Stimulated activated CD4-positive, alpha-beta T cell treated with anti-CD3 and anti-CD28 coated beads, Interleukin-1b, Interleukin-23, amount 100 ng/mL, for 1 hour (primary cell): ENCODE data around the gene SMARCE1.

Source experiments
- DNase-seq, 2 donors: peaks; one replicate each; pipeline ENCODE4 v3.0.0-alpha.2; 2020; ENCODE audit warnings: low read depth in 2 of 2

The SMARCE1 gene

GRCh38 chr17:40645943-40646342, 1.7 kb downstream of the SMARCE1 start:
- DNase-seq: no peak

- no peak for DNase-seq
These were observed 2.3 kb downstream of the SMARCE1 start for GRCh38 chr17:40645291-40645690.

GRCh38 chr17:40637931-40638330, 9.7 kb downstream of the SMARCE1 start:
- DNase-seq: no peak

GRCh38 chr17:40633871-40634270, 13.7 kb downstream of the SMARCE1 start:
- no peak for DNase-seq

GRCh38 chr17:40632216-40632615, 15.4 kb downstream of the SMARCE1 start:
- no peak for DNase-seq

GRCh38 chr17:40629842-40630241, 17.8 kb downstream of the SMARCE1 start:
- no peak for DNase-seq

- DNase-seq: no peak
These were observed 22.3 kb downstream of the SMARCE1 start for GRCh38 chr17:40625311-40625710.

- DNase-seq: no peak
These were observed 24.0 kb downstream of the SMARCE1 start for GRCh38 chr17:40623419-40624210.

- DNase-seq: no peak
These were observed 25.1 kb downstream of the SMARCE1 start for GRCh38 chr17:40622509-40622928.

GRCh38 chr17:40621578-40621977, 26.0 kb downstream of the SMARCE1 start:
- DNase-seq: no peak

GRCh38 chr17:40621019-40621418, 26.6 kb downstream of the SMARCE1 start:
- no peak for DNase-seq

GRCh38 chr17:40618754-40619625, 28.6 kb downstream of the SMARCE1 start:
- no peak for DNase-seq

- DNase-seq: no peak
These were observed 29.9 kb downstream of the SMARCE1 start for GRCh38 chr17:40617678-40618240.

GRCh38 chr17:40616592-40616991, 31.0 kb downstream of the SMARCE1 start:
- no peak for DNase-seq

- DNase-seq: no peak
These were observed 31.7 kb downstream of the SMARCE1 start for GRCh38 chr17:40615841-40616476.

GRCh38 chr17:40615068-40615840, 32.4 kb downstream of the SMARCE1 start:
- DNase-seq: no peak

GRCh38 chr17:40614431-40615067, 33.1 kb downstream of the SMARCE1 start:
- DNase-seq: no peak

- no peak for DNase-seq
These were observed 34.0 kb downstream of the SMARCE1 start for GRCh38 chr17:40613467-40614154.

- peak in 1 of 2 donors; percentile 49 for DNase-seq
These were observed 34.9 kb downstream of the SMARCE1 start for GRCh38 chr17:40612599-40613244.
